Spleen (tissue), 11 donors: ENCODE data around the gene LRRC28. TPM values are rescaled to one million over a fixed set of nuclear protein-coding genes. Genes with fewer than 3 reads are reported as not detected.

Experiments used
- DNase-seq: peaks from one replicate; pipeline ENCODE4 v3.0.0-alpha.2; 2020
- H3K27ac ChIP-seq, 8 donors: fragments of 200-600 bp; sonication (generic) in 7 of 8; 1 replicate in 4 of 8; 2 replicates in 4 of 8; pipeline versions ENCODE4 v1.5.0 to v1.8.0; 2016 to 2021; ENCODE audit warnings: inconsistent platforms in 4 of 8, mild to moderate bottlenecking in 4 of 8, moderate library complexity in 1 of 8
- H3K27me3 ChIP-seq, 7 donors: fragments of 200-600 bp; sonication (generic) in 6 of 7; replicated peaks in 1 of 7; 1 replicate in 4 of 7; 2 replicates in 3 of 7; pipeline versions ENCODE4 v1.5.0 to v1.8.0; 2016 to 2021; ENCODE audit warnings: inconsistent platforms in 3 of 7, mild to moderate bottlenecking in 1 of 7
- H3K36me3 ChIP-seq, 6 donors: fragments of 200-600 bp; sonication (generic) in 5 of 6; 1 replicate in 4 of 6; 2 replicates in 2 of 6; pipeline versions ENCODE4 v1.5.0 to v1.8.0; 2016 to 2021; ENCODE audit warnings: inconsistent platforms in 2 of 6
- H3K4me1 ChIP-seq, 6 donors: fragments of 200-600 bp; sonication (generic) in 5 of 6; 1 replicate in 3 of 6; 2 replicates in 3 of 6; pipeline versions ENCODE4 v1.5.0 to v1.8.0; 2016 to 2021; ENCODE audit warnings: inconsistent platforms in 3 of 6
- H3K4me3 ChIP-seq, 8 donors: fragments of 200-600 bp; sonication (generic) in 7 of 8; 1 replicate in 4 of 8; 2 replicates in 4 of 8; pipeline versions ENCODE4 v1.5.0 to v1.8.0; 2016 to 2021; ENCODE audit warnings: inconsistent platforms in 4 of 8, mild to moderate bottlenecking in 4 of 8, moderate library complexity in 2 of 8
- H3K9me3 ChIP-seq, 8 donors: fragments of 200-600 bp; sonication (generic) in 7 of 8; 1 replicate in 4 of 8; 2 replicates in 4 of 8; pipeline versions ENCODE4 v1.5.0 to v1.8.0; 2016 to 2021; ENCODE audit warnings: inconsistent platforms in 4 of 8
- CTCF ChIP-seq, 11 experiments: fragments of 200-600 bp in 7 of 11; fragments of 450-650 bp in 4 of 11; sonication (generic) in 4 of 11; IDR thresholded peaks in 8 of 11; conservative IDR thresholded peaks in 3 of 11; 1 replicate in 7 of 11; 2 replicates in 4 of 11; pipeline versions ENCODE4 v1.4.0 to v1.8.0; 2016 to 2021; ENCODE audit warnings: antibody characterized with exemption in 11 of 11, inconsistent platforms in 4 of 11, mild to moderate bottlenecking in 1 of 11
- POLR2A ChIP-seq, 3 donors: fragments of 450-650 bp; IDR thresholded peaks; one replicate each; pipeline ENCODE4 v1.5.1; 2017; ENCODE audit warnings: antibody characterized with exemption in 3 of 3, mild to moderate bottlenecking in 1 of 3
- POLR2AphosphoS5 ChIP-seq, 3 donors: sonication (generic); formaldehyde crosslinking; IDR thresholded peaks; one replicate each; pipeline ENCODE4 v1.5.1; 2017; ENCODE audit warnings: antibody characterized with exemption in 3 of 3
- WGBS, 5 donors: extraction: QIAGEN DNeasy Blood & Tissue Kit in 3 of 5; methylation state at CpG; one replicate each; pipeline versions ENCODE4 v1.1.5 to v1.1.7; 2013 to 2018; 5-methylcytosine and 5-hydroxymethylcytosine counted together
- intact Hi-C: fragments of 100-400 bp; cut with DNase I; formaldehyde crosslinking; loops from one replicate; pipeline ENCODE4 v1.15.0; 2023; ENCODE audit warnings: low total_unique reads
- polyA plus RNA-seq, 3 donors: library from polyadenylated mRNA; stranded (reverse); fragments of 200-250 nt; gene quantifications; one replicate each; pipeline ENCODE4 v1.2.1, GENCODE V29; 2013
- total RNA-seq, 7 donors: library from RNA; depleted of rRNA in 3 of 7; stranded (reverse); fragments of >200 nt in 3 of 7; fragmentation: NEBNext Ultra II Directional in 4 of 7; extraction: Animal tissue kit (Norgen Biotek cat#: 25700) in 4 of 7; gene quantifications; one replicate each; pipeline versions ENCODE4 v1.1.0 to v1.2.1, GENCODE V29; 2016 to 2021
- donor health status: healthy with polysubstance abuse.
- donor health status: DM: no; HTN: no; CAD: no; lungs with moderate emphysema.
- donor health status: DM: no; HTN: no; CAD: no.
- donor health status: Bipolar disorder and iron deficiency.
- donor health status: healthy.
- donor health status: DM: no; HTN: no; CAD: no.
- donor health status: DM: yes; HTN: yes; CAD: no.

The LRRC28 gene
- total and polyA plus RNA-seq, 10 donors, result 6.0 to 63.3 (median 24.2) TPM

DNA sequence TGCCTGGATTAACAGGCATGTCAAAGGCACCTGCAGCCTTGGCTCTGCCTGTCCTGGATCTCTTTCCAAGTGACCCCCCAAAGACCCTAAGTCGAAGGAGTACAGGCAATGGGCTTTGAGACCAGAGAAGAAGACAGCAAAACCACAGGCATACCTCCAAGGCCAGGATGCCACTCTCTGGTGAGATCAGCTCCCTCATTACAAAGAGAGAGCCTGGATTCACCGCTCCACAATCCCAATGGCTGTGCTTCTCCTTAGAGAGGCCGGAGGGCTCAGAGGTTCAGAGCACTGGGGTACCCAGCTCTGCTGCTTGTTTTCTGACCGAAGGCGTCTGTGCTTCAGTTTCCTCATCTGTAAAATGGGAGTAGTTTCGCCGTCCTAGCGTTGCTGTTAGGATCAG is 160.0 kb downstream of the LRRC28 start:
- 84 to 98% (median 96%) methylated on average over 8 of the region's 8 CpGs for WGBS, 5 donors
- TF ChIP-seq POLR2A (IDR thresholded peaks at IDR 0.05) (no peak), POLR2AphosphoS5 (IDR thresholded peaks at IDR 0.05) (no peak), CTCF (IDR thresholded peaks at IDR 0.05 in 8 of 11, conservative IDR thresholded peaks at IDR 0.05 in 3 of 11) (no peak)
- no peaks in the 10 kb centered on the region for H3K9me3 ChIP-seq
- DNase-seq, result no peak
- intact Hi-C loops, result no loop called here
- H3K4me3 ChIP-seq, result no peak overlapping the region
- H3K27me3 ChIP-seq, result no peaks in the 10 kb centered on the region
- no peak overlapping the region for H3K27ac ChIP-seq
- H3K4me1 ChIP-seq, result peaks cover 6 to 23% (median 12%) of the 10 kb centered on the region in 6 donors
- H3K36me3 ChIP-seq, result no peaks in the 10 kb centered on the region

DNA sequence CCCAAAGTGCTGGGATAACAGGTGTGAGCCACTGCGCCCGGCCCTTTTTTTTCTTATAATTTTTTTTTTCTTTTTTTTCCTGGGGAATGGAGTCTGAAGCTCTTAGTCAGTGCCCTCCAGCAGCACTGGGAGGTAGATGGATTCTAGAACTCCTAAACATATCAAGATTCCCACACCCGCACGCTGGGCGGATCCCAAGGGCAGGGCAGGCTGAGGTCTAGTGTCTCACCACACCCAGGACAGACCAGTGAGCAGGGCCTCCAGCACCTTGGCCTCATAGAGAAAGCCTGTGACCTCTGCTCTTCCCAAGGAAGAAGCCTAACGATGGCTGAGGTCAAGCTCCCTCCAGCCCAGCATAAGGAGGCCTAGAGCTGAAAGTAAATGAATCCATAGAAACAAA is 160.8 kb downstream of the LRRC28 start:
- H3K27ac ChIP-seq, result no peak overlapping the region
- no peaks in the 10 kb centered on the region for H3K9me3 ChIP-seq
- H3K36me3 ChIP-seq, result no peaks in the 10 kb centered on the region
- no peaks in the 10 kb centered on the region for H3K27me3 ChIP-seq
- TF ChIP-seq POLR2A (IDR thresholded peaks at IDR 0.05), result no peak
- TF ChIP-seq CTCF (IDR thresholded peaks at IDR 0.05 in 8 of 11, conservative IDR thresholded peaks at IDR 0.05 in 3 of 11), result no peak
- no peak for TF ChIP-seq POLR2AphosphoS5 (IDR thresholded peaks at IDR 0.05)
- 87 to 91% (median 89%) methylated on average over 6 of the region's 6 CpGs for WGBS, 5 donors
- intact Hi-C loops, result no loop called here
- H3K4me3 ChIP-seq, result no peak overlapping the region
- peaks cover 6 to 23% (median 12%) of the 10 kb centered on the region in 6 donors for H3K4me1 ChIP-seq
- no peak for DNase-seq

- no peak for DNase-seq
- WGBS, 5 donors, result 85 to 100% (median 98%) methylated on average over 3 to 8 of the region's 8 CpGs
Observed at GRCh38 chr15:99412626-99413025, 161.3 kb downstream of the LRRC28 start.

More at GRCh38 chr15:99412626-99413025, 161.3 kb downstream of the LRRC28 start:
- Histone ChIP-seq H3K4me3 (no peak overlapping the region), H3K9me3 (no peaks in the 10 kb centered on the region), H3K27ac (no peak overlapping the region), H3K4me1 (peaks cover 6 to 22% (median 12%) of the 10 kb centered on the region in 6 donors), H3K27me3 (no peaks in the 10 kb centered on the region), H3K36me3 (no peaks in the 10 kb centered on the region)
- no peak for TF ChIP-seq POLR2A (IDR thresholded peaks at IDR 0.05)
- TF ChIP-seq POLR2AphosphoS5 (IDR thresholded peaks at IDR 0.05), result no peak
- TF ChIP-seq CTCF (IDR thresholded peaks at IDR 0.05 in 8 of 11, conservative IDR thresholded peaks at IDR 0.05 in 3 of 11), result no peak
- intact Hi-C loops, result no loop called here
